Stimulated activated CD8-positive, alpha-beta memory T cell treated with anti-CD3 and anti-CD28 coated beads, Interleukin-2, amount 100 ng/mL, for 48 hours (primary cell): Measurements from ENCODE around the gene GLIPR1.
"Not testable (repeated sequence)": the region's sequence is repeated elsewhere in the genome, so short reads cannot be mapped to it uniquely, and the experiment has no call there.

ENCODE experiments used
- DNase-seq, 2 donors: peaks; one replicate each; pipeline ENCODE4 v3.0.0-alpha.2; 2020; ENCODE audit warnings: low read depth in 2 of 2

GLIPR1 gene

DNA sequence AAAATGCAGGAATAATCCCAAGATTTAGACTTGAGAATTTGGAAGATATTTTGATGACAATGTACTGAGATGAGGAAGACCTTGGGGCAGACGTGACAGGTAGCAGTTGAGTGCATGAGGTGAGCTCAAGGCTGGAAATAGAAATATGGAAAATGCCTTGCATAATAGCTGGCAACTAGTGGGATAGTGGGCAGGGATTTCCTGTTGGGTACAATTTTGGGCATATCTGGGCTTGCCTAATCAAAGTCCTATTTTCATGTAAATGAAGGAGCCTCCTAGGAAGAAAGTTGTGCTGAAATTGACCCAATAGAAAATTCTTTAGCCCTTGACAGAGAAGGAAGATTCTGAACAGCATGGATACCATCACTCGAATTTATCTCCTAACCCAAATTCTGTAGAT lies 6.4 kb upstream of the GLIPR1 start:
- DNase-seq = no peak

GRCh38 chr12:75476071-75476470 lies 4.5 kb upstream of the GLIPR1 start:
- DNase-seq = peak in 1 of 2 donors; percentile 30

GRCh38 chr12:75477137-75477536 lies 3.4 kb upstream of the GLIPR1 start:
- no peak for DNase-seq

GRCh38 chr12:75478116-75478794 lies 2.3 kb upstream of the GLIPR1 start:
- DNase-seq = no peak

DNA sequence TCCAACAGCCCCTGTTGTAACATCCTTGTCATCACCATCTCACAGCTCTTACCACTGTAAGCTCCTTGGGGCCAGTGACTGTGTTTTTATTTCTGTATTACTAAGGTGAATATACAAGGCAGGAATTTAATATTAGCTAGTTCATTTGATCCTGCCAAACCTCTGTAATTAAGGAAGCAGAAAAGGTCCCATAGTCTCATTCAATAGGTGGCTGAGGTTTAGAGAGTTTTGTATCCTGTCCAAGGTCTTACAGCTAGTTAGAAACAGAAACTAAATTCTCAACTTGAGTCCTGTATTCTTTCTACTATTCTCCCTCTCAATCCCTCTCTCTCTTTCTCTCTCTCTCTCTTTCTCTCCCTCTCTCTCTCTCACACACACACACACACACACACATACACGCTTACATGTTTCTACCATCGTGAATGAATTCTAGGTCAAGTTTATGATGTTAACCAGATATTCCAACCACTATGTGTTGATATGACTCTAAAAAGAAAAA lies 543 bp upstream of the GLIPR1 start:
- DNase-seq = no peak

GRCh38 chr12:75481013-75481705 lies 604 bp downstream of the GLIPR1 start:
- no peak for DNase-seq

- no peak for DNase-seq
Observed at GRCh38 chr12:75481774-75482173, 1.2 kb downstream of the GLIPR1 start.

DNA sequence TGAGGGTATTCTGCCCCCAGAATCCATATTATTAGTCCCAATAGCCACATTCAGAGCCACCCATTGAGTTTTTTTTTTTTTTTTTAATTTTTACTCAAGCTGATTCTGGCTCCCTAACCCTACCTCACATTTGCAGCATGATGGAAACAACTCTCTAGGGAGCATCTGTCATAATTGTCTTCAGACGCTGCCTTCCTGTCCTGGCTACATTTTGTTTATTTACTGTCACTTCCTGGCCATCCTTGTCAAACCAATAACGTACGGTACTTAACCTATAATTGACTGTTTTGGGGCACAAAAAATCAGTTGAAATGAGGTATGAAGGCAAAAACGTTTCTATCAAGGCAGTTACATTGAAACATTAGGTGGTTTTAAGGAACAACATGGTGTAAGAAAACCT lies 2.1 kb downstream of the GLIPR1 start:
- no peak for DNase-seq

- DNase-seq = no peak
Observed at GRCh38 chr12:75483431-75483830, 2.9 kb downstream of the GLIPR1 start.

DNA sequence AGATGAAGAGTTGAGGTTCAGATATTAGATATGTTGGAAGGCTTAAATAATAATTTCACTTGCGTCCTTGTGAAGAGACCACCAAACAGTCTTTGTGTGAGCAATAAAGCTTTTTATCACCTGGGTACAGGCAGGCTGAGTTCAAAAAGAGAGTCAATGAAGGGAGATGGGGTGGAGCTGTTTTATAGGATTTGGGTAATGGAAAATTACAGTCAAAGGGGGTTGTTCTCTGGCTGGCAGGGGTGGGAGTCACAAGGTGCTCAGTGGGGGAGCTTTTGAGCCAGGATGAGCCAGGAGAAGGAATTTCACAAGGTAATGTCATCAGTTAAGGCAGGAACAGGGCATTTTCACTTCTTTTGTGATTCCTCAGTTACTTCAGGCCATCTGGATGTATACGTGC lies 3.9 kb downstream of the GLIPR1 start:
- DNase-seq = not testable (repeated sequence)

DNA sequence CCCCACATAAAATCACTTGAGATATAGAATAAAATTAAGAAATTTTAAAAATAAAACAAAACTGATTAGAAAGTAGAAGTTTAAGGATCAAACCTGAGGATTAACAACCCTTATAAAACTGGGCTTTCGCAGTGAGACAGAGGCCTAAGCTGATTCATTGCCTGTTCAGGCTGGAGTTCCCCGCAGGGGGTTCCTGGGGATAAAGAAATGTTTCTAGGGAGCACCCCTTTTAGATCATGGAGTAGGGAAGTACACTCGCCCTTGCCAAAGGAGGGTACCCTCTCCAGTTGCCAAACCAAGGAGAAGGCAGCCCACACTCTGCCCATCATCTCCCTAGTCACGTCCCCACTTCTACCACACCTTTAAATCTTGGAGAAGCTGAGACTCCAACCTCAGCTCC lies 6.8 kb downstream of the GLIPR1 start:
- no peak for DNase-seq

- no peak for DNase-seq
Observed at GRCh38 chr12:75488553-75488952, 8.0 kb downstream of the GLIPR1 start.

DNA sequence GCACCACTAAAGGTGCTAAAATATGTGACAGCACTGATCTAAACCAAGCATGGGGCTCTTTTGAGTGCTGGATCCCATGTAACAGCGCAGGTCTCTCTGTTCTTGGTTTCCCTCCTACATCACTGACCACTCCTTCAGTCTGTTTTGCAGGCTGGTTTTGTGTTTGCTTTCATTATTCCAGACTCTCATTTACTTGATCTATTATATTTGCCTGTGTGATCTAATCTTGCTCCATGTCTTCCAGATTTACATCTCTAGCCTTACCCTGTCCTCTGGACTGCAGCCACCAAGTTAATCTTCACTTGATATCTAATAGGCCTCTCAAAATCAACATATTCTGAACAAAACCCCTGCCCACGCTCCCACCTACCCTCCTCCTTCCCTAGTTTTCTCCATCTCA lies 8.6 kb downstream of the GLIPR1 start:
- DNase-seq = no peak

DNA sequence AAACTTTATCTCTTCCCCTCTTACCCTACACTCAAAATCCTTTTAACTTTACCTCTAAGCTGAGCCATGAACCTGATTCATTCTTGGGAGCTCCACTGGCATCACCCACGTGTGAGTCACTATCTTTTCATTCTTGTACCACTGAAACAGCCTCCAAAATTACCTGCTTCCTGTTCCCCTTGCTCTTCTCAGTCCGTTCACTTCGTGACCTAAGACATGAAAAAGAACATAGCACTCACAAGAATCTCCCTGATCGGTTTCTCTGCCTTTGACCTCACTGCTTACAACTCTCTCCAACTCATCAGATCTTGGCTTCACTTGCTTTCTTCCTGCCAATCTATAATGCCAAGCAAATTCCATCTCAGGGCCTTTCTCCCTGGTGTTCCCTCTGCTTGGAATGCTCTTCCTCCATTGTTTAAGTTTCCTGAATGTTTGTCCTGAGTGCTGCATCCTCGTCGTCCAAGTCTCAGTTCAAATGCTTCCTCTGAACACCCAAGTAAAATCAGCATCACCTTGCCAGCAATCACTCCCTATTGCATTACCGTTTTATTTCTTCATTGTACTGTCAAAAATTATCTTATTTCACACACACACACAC lies 9.2 kb downstream of the GLIPR1 start:
- no peak for DNase-seq

- DNase-seq = no peak
Observed at GRCh38 chr12:75491169-75491568, 10.6 kb downstream of the GLIPR1 start.

- DNase-seq = no peak
Observed at GRCh38 chr12:75503459-75503858, 22.9 kb downstream of the GLIPR1 start.

- no peak for DNase-seq
Observed at GRCh38 chr12:75503866-75504265, 23.3 kb downstream of the GLIPR1 start.

DNA sequence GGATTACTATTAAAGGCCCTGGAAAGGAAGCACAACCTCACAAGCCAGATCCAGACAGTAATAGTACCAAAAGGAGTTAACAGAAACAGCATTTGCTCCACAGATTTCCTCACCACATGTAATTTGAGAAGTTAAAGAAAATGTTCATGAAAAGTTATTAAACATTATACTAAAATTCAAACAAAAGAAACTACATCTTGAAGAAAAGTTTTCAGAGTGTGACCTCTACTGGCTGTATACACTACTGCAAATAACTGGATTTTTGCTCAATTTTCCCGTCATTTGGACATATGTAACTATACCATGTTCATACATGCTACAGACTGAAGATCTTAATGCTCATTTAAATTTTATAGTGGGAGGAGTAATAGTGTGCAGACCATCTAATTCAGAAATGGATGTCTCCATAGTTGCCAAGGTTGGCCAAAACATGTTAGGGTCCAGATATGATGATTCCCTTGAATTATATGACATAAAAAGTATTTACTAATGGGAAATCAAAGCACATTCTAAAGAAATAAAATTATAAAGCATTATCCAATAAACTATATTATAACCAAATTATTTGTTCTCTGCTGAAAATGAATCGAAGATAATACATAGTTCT lies 25.3 kb downstream of the GLIPR1 start:
- no peak for DNase-seq

DNA sequence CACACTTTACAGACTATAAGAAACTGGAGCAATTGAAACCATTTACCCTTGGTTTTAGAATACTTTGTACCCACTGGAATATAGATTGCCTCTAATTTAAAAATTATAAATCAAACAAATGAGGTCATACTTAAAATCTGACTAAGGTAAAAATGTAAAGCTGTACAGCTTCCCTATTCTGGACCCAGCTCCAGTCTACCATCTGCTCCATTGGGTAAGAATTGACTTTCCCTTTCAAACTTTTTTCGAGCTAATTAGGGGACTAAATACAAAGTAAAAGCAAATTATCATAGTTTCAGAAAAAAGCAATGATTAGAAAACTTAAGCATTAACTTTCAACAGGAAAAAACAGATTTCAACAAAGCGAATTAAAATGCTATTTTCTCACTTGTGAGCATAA lies 26.5 kb downstream of the GLIPR1 start:
- DNase-seq = no peak

DNA sequence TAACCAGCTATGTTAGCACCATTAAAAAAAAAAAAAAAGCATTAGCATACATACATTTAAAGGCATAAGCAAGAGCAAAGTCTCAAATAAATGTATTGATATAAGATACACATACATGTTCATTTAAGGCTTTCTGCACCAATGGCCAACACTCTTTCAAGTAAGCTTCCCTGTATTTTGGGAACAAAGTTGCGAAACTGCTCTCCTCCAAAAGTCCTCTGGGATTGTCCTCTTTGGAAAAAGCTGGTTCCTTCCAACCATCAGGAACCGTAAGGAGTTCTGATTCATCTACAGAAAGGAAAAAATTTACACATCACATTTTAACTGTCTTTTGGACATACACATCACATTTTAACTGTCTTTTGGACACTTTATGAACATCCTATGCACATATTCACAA lies 27.6 kb downstream of the GLIPR1 start:
- DNase-seq = no peak

GRCh38 chr12:75509621-75510020 lies 29.1 kb downstream of the GLIPR1 start:
- no peak for DNase-seq
